NCI-H2107 (cell line): ENCODE measurements around the gene ACADS.

Experiments
- DNase-seq: peaks from one replicate; lab custom pipeline; 2025; lab: John Stamatoyannopoulos, UW

Gene ACADS, protein sequence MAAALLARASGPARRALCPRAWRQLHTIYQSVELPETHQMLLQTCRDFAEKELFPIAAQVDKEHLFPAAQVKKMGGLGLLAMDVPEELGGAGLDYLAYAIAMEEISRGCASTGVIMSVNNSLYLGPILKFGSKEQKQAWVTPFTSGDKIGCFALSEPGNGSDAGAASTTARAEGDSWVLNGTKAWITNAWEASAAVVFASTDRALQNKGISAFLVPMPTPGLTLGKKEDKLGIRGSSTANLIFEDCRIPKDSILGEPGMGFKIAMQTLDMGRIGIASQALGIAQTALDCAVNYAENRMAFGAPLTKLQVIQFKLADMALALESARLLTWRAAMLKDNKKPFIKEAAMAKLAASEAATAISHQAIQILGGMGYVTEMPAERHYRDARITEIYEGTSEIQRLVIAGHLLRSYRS

GRCh38 chr12:120725659-120726509 lies at the start of gene ACADS:
Gene ACADS (plus strand): TSS chr12:120725826. CDS start chr12:120725886, 60 bp downstream.
- peak; percentile 84 for DNase-seq

DNA sequence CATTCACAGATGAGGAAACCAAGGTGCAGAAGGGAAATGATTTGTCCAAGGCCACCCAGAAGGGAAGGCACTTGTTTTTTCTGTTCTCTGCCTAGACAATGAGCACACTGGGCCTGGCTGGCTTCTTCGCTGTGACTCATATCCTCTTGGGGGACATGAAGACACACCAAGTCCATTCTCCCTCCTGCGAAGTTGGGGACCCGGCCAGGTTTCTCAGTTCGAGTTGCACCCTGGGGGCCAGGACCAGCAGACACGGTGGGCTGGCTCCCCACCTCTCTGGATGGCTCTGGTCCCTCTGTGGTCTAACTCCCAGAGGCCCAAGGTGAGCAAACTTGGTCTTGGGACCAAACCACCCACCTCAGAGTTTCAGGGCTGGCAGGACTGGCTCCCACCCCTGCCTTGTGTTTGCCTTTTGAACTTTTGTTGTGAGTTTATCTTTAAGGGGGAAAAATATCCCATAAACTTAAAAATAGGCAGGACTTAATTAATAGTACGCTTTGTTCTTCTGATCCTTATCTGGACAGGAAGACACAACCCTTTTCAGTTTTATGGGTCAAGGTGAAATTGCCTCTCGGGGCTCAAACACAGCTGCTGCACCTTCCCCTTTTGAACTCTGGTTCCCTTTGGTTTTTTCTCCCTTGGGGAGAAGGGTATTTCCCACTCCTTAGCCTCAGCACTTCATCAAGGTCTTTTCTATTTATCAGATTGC lies 47.7 kb upstream of the ACADS start:
- DNase-seq, result no peak

- DNase-seq, result no peak
These were observed 47.1 kb upstream of the ACADS start for GRCh38 chr12:120678572-120678971.

GRCh38 chr12:120680165-120680738 lies 45.4 kb upstream of the ACADS start:
- no peak for DNase-seq

GRCh38 chr12:120684523-120684932 lies 41.1 kb upstream of the ACADS start:
- no peak for DNase-seq

DNA sequence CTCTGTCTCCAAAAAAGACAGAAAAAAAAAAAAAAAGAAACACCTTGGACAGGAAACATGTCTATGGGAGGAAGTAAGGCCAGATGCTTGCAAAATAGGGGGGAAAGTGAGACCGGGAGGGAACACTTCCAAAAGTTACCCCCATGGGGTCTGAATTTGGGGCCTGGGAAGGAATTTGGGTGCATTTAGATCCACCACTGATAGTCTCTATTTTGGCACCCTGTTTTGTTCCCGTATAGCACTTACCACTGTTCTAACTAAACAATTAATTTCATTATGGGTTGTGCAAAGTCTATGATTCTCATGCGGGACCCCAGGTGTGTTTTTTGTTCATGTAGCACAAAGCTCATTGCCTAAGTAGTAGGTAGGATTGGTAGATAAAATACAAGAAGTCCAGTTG lies 40.1 kb upstream of the ACADS start:
- no peak for DNase-seq

DNA sequence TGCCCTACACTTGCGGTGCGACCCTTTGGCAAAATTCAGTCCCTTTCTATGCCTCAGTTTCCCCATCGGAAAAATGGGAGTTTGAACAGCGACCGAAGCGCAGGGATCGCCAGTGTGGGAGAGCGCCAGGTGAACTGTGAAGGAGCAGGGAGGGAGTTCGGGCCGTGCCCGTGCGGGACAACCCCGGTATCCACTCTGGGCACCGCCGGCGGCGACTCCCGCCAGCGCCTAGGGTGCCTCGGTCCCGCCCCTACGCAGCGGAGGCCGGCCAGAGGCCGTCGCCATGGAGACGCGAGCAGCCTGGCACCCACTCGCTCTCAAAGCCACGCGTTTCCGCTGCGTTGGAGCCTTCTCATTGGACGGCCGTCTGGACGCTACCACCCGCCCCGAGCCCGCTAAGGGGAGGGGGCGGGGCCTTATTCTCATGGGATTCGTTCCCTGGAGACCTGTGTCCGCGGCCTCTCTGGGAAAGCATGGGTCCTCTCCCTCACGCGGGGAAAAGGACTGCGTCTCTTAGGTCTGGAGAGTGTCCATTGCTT lies 39.4 kb upstream of the ACADS start:
- DNase-seq, result peak; percentile 98

GRCh38 chr12:120686690-120687577 lies 38.7 kb upstream of the ACADS start, which contains the start of gene MLEC:
Gene MLEC (plus strand): TSS chr12:120687149. CDS start chr12:120687297, 148 bp downstream.
- peak; percentile 99 for DNase-seq

- no peak for DNase-seq
These were observed 37.9 kb upstream of the ACADS start for GRCh38 chr12:120687578-120688289.

DNA sequence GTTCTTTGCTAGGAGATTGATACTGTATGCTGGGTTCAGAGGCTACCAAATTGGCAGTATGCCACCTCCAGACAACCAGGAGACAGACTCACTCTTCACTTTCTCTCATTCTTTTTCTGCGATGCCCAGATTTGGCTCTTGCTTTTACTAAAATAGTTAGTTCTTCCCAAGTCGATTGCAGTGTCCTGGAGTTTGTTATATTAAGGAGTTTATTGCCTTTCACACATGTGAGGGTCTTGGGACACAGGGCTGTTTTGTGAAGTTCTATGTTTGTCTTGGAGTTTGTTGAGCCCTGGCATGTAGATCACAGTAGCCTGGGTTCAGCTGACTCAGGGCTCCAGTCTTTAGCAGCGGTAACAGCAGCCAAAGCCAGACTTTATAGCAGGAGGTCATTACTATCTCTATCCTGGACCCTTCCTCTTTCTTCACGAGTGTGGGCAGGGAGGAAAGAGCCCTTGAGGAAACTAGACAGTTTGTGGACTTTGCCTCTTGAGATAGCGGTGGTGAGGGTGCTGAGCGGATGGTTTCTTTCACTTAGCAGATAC lies 37.0 kb upstream of the ACADS start:
- DNase-seq, result no peak

- DNase-seq, result no peak
These were observed 36.1 kb upstream of the ACADS start for GRCh38 chr12:120689397-120690082.

DNA sequence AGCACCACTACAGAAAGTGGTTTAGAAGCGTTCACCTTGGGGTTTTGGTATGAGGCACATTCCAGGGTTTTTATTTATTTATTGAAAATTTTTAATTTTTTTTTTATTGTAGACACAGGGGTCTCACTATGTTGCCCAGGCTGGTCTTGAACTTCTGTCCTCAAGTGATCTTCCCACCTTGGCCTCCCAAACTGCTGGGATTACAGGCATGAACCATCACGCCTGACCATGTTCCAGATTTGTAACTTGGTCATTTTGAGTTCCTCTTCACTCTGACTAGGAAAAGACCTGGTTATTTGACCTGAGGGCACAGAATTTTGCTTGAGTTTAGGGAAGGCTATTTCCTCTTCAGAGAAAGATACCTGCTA lies 35.6 kb upstream of the ACADS start:
- no peak for DNase-seq

DNA sequence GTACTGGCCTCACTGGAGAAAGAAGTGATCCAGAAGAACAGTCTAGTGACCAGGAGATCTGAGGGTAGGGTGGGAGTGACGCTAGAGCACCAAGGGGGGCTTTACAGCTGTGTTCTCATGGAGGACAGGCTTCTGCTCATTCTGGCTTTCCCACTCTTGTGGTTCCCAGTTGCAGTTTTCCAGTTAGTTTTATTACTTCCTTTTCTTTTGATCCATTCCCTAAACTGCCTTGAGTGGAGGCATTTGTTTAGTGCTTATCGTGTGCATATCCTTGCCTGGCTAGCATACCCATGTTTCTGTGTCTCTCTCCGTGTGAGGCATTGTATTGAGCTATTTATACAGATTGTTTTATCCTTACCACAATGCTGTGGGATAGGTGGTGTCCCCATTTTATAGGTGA lies 34.6 kb upstream of the ACADS start:
- DNase-seq, result no peak

GRCh38 chr12:120692524-120693033 lies 33.0 kb upstream of the ACADS start:
- no peak for DNase-seq

GRCh38 chr12:120693848-120694247 lies 31.8 kb upstream of the ACADS start:
- DNase-seq, result no peak

DNA sequence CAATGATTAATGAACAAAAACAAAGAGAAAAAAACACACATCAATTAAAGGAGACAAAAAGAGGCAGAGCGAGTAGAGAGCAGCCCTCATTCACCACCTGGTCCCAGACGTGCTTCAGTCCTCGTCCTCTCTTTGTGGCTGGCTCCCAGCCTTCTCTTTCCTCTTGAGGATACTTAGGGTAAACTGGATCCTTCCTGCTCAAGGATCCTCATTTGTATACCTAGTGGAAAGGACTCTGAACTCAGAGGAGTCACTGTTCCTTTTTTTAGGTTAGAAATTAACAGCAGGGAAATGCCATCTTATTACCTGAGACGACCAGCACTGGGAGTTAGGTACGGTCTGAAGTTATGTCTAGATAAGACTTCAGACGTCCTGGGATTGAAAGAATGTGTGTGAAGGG lies 29.0 kb upstream of the ACADS start:
- no peak for DNase-seq

- DNase-seq, result no peak
These were observed 28.3 kb upstream of the ACADS start for GRCh38 chr12:120697344-120697743.

DNA sequence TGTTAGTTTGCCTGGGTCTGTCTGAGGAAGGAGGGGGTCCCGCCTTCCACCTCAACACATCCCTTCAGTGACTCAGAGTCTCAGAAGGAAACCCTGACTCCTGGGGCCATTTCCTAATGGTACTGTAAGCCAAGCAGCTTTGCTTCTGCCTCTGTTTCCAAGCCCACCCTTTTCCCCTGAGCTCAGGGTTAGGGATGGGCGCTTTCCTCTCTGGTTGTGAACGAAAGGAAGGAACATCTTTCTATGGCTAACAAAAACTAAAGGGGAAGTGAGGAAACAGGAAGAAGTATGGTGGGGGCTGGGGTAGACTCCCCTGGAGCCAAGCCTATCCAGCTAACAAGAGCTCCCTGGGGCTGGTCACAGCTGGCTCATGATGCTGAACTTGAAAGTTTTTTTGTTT lies 27.0 kb upstream of the ACADS start:
- DNase-seq, result no peak

DNA sequence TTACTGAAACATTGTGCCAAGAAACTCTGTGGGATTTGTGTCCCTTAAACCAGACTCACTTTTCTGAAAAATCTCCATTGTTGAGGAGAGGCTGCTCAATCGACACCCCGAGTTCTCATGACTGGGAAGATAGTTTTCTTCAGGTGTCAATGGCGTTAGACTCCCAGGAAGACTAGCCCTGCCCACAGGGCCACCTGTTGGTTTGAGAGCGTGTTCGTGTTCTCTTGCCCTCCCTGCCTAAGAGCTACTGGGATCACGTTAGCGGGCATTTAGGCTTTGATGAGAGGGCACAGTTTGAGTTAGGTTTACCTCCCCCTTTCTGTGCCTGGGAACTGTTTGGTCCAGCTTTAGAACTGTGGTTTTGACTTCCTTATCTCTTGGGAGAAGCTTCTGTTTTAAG lies 26.1 kb upstream of the ACADS start:
- DNase-seq, result no peak
